NK-92 treated with Interleukin-12 subunit alpha and Interleukin-12 subunit beta, amount 100 ng/mL, for 24 hours (cell line): Measurements from ENCODE around the gene RAB3IL1.
"Not testable (repeated sequence)": the region's sequence is repeated elsewhere in the genome, so short reads cannot be mapped to it uniquely, and the experiment has no call there.

Experiments
- DNase-seq: peaks from one replicate; lab custom pipeline; 2025; lab: John Stamatoyannopoulos, UW

The RAB3IL1 gene, protein sequence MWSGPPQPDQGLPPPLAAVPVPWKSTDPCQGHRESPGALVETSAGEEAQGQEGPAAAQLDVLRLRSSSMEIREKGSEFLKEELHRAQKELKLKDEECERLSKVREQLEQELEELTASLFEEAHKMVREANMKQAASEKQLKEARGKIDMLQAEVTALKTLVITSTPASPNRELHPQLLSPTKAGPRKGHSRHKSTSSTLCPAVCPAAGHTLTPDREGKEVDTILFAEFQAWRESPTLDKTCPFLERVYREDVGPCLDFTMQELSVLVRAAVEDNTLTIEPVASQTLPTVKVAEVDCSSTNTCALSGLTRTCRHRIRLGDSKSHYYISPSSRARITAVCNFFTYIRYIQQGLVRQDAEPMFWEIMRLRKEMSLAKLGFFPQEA

DNA sequence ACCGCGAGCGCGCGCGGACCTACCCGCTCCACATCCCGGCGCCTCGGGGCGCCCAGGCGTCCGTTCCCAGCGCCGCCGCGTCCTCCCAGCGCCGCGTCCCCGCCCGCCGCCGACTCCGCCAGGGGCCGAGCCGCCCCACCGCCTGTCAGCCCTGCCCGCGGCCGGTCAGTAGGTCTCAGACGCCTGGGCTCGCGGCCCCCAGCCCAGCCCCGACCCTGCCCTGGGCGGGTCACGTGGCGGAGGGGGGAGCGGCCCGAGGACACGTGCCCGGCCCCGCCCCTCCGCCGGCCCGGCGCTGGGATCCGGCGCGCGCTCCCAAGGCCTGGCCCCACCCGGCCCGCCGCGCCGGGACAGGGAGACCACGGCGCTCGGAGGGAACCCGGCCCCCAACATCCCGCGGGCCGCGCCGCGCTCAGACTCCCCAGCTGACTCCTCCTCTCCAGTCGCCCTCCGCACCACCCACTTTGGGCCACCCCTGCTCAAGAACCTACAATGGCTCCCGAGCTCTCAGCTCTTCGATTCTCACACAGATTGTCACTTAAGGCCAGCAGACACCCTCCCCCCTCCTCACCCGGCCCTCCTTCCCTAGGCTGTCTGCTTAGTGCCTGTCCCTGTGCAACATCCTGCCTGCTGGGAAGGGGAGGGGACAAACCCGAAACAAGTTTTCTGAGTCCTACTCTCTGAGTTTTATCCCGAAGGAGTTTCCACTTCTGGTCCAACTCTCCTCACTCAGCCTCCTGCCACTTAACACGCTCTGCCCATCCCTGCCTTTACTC lies at the start of gene RAB3IL1:
Gene RAB3IL1 (minus strand): TSS at position 233 of the 776 bp plus-strand sequence. CDS start 199 bp downstream, at position 34.
- no peak for DNase-seq

DNA sequence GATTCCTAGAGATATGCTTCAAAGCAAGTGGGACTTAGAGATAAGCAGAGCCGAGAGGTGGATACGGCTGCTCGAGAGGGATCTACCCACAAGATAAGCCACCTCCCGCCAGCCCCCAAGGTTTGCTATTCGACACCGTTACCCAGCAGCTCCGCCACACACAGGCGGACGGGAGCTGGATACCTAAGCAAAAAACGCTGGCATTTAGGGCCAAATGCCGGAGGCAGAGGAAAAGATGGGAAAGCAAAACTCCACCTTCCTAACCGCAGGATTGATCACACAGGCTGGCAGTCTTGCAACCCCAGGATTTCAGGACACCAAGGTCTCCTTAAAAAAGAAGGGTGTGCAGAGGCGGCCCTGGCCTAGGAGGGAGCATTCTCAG lies 49.4 kb upstream of the RAB3IL1 start:
- DNase-seq: no peak

DNA sequence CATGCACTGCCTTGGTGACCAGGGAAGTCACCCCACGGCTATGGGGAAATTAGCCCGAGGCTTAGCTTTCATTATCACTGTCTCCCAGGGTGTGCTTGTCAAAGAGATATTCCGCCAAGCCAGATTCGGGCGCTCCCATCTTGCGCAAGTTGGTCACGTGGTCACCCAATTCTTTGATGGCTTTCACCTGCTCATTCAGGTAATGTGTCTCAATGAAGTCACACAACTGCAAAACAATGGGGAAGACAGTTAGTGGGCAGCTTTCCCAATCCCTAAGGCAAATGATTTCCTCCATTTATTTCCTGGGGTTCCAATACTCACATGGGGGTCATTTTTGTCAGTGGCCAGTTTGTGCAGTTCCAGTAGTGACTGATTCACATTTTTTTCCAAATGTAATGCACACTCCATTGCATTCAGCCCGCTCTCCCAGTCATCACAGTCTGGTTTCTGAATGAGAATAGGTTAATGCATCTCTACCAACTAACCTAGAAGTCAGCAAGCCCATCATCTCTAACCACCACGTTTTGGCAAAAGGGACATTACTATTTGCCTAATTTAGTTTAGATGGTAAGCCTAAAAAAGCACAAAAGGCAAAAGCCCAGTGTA lies 47.4 kb upstream of the RAB3IL1 start:
- not testable (repeated sequence) for DNase-seq

DNA sequence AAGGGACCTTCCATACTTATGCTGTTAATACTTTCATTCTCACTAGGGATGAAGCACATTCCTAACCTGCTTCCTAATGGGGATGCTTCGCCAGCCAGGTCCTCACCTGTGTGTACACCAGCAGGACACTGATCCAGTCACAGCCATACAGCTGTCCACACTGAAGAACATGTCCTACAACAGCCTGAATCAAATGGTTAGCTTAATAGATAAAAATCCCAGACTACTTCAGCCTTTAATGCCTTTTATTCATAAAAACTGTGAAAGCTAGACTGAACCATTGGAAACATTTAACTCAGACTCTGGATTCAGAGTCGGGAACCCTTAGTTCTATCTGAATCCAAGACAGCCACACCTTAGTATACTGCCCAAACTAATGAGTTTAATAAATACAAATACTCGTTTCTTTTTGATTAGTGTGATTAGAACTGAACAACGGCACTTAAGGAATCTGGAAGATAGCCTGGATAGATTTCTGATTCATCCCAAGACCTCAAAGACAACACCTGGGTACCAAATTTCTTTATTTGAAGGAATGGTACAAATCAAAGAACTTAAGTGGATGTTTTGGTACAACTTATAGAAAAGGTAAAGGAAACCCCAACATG lies 46.8 kb upstream of the RAB3IL1 start:
- no peak for DNase-seq

DNA sequence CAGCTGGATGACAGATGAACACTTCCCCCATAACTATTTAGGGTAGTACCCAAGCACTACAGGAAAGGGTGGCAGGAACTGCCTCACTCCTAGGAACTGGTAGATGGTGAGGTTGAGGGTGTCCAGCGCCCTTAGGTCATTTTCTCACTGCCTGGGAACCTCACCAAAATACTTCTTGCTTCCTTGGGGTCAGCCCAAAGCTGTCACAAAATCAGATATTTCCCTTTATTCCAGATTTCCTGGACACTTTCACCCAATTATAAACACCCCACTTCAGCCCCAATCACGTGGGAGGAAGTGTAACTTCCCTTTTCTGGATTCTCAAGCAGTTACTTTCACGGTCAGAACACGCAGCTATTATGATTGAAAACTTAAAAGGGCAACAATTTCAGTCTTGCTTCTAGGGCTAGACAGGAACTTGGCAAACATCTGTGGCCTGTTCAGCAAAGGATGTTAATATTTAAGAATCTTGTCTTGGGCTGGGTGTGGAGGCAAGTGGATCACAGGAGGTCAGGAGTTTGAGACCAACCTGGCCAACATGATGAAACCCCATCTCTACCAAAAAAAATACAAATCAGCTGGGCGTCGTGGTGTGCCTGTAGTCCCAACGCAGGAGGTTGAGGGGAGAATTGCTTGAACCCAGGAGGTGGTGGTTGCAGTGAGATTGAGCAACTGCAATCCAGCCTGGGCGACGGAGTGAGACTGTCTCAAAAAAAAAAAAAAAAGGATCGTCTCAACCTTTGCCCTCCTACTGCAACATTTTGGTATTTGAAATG lies 46.1 kb upstream of the RAB3IL1 start:
- DNase-seq: peak; percentile 47

DNA sequence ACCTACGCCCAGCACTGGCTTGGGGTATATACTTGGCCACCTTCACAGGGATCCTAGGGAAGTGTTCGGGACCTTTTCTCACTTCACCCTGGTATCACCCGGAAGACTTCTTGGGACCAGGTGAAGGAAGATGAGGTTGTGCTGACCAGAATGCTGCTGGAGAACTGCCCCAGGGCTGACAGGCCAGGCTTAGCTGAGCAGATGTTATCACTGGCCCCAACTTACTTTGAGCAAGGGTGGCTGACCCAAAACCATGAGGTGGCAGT lies 45.6 kb upstream of the RAB3IL1 start:
- DNase-seq: no peak

DNA sequence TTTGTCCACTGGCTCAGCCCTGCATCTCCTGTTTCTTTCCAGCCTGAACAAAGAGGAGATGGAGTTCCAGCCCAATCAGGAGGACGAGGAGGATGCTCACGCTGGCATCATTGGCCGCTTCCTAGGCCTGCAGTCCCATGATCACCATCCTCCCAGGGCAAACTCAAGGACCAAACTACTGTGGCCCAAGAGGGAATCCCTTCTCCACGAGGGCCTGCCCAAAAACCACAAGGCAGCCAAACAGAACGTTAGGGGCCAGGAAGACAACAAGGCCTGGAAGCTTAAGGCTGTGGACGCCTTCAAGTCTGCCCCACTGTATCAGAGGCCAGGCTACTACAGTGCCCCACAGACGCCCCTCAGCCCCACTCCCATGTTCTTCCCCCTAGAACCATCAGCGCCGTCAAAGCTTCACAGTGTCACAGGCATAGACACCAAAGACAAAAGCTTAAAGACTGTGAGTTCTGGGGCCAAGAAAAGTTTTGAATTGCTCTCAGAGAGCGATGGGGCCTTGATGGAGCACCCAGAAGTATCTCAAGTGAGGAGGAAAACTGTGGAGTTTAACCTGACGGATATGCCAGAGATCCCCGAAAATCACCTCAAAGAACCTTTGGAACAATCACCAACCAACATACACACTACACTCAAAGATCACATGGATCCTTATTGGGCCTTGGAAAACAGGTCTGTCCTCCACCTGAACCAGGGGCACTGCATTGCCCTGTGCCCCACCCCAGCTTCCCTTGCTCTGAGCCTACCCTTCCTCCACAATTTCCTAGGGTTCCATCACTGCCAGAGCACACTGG lies 45.0 kb upstream of the RAB3IL1 start:
- DNase-seq: no peak

DNA sequence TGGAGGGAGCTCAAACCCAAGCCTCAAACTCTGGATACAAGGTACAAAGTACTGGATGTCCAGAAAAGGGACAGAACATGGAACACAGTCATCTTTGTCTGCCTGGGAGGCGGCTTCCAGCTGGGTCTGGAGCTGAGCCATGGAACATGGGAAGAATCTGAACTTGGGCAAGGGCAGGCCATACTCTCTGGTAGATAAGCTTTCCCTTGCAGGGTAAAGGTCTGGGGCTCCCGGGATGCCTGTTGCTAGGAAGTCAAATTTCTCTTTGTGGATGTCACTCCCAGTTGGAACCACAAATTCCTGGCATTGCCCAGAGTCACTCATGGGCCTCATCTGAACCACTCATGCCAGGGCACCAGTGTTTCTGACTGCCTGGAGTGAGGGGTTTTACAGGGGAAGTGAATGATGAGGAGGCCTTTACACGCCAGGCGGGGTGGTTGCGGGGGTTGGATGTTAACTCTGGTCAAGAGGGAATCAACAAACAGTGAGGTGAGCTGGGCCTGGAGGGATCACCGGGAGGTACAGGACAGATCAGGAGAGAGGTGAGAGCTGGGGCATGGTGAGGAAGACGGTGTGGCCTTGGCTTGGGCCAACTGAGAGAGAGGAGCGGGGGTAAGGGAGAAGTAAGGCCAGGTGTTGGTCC lies 44.3 kb upstream of the RAB3IL1 start:
- no peak for DNase-seq

DNA sequence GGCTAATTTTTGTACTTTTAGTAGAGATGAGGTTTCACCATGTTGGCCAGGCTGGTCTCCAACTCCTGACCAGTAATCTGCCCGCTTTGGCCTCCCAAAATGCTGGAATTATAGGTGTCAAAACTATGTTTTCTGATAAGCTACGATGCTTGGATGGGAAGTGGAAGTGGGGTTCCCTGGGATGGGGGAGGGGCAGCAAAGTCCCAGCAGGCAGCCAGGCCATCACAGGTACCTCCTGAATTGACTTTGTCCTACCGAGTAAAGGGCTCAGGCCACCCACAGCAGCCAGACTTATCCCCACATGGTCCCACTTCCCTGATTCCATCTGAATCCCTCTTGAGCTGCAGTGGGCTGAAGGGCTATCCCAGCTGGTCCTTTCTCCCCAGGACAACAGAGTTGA lies 43.2 kb upstream of the RAB3IL1 start:
- no peak for DNase-seq

DNA sequence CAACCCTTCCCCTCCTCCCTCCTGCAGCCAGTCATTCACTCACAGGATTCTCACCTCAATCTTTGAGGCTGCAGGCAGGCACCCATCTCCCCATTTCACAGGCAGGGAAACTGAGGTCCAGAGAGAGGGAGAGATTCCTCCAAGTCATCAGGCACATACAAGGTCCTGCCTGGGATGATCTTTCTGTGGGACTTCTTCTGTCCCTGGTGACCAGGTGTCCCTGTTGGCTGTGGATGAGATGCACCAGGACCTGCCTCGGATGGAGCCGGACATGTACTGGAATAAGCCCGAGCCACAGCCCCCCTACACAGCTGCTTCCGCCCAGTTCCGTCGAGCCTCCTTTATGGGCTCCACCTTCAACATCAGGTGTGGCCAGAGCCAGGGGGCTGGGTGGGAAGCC lies 42.3 kb upstream of the RAB3IL1 start:
- no peak for DNase-seq

DNA sequence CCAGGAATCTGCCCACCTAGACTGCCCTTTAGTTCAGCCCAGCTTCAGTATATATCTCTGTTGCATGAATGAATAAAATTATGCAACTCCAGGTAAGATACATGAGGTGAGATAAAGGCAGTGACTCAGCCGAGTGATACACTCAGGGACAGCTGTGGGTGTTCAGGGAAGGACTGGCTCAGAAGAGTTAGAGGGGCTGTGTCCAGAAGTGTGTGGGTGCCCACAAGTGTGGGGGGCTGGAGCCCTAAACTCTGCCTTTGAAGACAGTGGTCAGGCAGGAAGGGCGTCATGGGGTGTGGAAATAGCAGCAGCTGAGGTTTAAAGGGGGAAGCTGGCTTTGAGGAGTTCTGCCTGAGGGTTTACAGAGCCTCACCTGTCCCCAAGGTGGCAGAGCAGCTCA lies 41.7 kb upstream of the RAB3IL1 start:
- peak; percentile 37 for DNase-seq

DNA sequence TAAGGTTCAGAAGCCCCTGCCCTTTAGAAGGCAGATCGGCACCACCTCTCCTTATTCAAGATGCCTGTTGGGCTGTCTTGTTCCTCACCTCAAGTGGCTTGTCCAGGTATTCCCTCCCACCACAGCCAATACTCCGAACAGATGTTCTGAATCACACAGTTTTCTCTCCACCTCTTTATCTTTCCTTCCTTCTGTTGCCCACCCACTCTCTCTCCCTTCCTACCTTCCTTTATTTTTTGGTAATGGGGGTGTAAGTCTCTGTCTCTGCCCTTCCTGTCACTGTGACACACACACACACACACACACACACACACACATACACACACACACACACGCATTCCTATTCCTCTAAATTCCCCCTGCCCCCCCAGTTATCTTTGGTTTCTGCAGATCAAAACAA lies 41.2 kb upstream of the RAB3IL1 start:
- DNase-seq: no peak

DNA sequence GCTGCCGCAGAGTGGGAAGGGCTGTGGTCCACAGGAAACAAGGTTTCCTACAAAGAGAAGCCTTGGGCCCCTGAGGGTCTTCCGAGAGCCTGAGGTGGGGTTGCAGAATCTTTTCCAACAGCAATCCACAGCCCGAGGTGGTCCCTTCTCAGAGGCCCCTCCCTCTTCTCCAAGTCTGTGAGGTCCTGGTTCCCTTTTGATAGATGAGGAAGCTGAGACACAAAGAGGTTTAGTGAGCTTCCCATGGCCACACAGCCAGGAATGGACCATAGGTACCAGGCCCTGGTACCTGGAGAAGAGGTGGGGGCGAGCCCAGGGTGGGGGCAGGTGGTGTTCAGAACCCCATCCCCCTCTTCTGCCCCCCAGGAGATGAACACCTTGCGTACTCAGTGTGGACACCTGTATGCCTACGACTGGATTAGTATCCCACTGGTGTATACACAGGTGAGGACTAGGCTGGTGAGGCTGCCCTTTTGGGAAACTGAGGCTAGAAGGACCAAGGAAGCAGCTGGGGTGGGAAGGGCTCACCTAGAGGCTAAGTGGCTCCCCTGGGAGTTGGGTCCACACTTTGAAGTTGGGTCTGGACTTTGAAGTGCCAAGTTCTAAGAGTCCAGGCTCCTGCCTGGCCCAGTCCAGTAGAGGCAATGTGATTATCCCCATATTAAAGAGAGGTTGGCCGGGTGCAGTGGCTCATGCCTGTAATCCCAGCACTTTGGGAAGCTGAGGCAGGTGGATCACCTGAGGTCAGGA lies 39.8 kb upstream of the RAB3IL1 start:
- no peak for DNase-seq

DNA sequence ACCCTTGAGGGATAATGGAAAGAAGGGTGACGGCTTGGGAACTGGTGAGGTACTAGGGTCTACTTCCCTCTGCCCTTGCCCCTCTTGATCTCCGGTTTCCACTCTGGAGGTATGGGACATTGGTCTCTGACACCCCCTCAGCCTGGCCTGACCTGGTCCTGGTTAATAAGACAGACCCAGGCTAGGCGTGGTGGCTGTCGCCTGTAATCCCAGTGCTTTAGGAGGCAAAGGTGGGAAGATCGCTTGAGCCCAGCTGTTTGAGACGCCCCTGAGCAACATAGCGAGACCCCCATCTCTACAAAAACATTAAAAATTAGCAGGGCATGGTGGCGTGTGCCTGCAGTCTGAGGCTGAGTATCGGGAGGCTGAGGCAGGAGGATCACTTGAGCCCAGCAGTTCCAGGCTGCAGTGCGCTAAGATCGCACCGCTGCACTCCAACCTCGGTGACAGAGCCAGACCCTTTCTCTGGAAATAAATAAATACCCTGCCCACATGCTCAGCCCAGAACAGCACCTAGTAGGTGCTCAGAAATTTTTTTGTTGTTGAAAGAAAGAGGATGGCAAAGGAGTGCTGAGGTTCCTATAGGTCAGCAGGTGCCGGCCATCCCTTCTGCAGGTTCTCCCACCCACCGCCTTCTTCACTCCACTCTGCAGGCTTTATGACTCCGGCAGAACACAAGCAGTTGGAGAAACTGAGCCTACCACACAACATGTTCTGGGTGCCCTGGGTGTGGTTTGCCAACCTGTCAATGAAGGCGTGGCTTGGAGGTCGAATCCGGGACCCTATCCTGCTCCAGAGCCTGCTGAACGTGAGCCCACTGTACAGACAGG lies 39.0 kb upstream of the RAB3IL1 start:
- DNase-seq: no peak

DNA sequence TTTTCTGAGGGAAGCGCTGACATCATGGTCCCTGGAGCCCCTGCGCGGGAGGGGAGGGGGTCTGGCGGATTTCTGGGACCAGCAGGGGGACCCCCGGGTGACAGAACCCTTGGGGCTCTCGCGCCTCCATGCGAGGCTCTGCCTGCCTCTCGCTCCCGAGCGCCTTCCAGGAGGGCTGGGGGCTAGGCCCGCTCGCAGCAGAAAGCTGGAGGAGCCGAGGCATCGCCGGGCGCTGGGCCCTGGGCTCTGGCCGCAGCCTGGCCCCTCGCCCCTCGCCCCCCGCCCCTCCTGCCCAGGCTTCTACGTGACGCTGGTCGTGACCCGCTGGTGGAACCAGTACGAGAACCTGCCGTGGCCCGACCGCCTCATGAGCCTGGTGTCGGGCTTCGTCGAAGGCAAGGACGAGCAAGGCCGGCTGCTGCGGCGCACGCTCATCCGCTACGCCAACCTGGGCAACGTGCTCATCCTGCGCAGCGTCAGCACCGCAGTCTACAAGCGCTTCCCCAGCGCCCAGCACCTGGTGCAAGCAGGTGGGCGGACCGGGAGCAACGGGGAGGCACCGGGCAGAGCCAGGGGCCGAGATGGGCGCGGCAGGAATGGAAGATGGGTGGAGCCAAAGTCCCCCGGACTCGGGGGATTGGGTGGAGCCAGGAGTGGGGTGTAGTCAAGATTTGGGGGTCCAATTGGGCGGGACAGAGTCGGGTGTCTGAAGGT lies 38.2 kb upstream of the RAB3IL1 start:
- DNase-seq: no peak

DNA sequence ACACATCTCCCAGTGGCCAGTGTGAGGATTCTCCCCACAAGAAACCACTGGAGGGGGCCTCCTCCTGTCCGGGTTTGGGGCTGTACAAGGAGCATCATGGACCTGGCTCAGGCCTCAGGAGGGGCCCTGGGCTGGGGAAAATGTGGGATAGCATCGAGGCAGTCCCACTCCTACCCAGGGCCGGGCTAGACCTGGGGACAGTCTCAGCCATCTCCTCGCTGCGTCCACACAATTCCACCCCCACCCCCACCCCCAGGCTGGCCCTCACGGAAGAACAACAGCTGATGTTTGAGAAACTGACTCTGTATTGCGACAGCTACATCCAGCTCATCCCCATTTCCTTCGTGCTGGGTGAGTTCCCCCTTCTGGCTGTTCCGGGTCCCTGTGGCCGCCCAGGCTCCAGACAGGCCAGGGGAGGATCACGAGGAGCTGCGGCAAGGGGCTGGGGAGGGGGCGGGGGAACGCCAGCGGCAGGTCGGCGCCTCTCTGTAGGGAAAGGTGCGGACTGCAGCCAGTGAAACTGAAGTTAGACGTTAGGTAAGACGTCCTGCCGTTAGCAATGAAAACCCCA lies 37.6 kb upstream of the RAB3IL1 start:
- no peak for DNase-seq

DNA sequence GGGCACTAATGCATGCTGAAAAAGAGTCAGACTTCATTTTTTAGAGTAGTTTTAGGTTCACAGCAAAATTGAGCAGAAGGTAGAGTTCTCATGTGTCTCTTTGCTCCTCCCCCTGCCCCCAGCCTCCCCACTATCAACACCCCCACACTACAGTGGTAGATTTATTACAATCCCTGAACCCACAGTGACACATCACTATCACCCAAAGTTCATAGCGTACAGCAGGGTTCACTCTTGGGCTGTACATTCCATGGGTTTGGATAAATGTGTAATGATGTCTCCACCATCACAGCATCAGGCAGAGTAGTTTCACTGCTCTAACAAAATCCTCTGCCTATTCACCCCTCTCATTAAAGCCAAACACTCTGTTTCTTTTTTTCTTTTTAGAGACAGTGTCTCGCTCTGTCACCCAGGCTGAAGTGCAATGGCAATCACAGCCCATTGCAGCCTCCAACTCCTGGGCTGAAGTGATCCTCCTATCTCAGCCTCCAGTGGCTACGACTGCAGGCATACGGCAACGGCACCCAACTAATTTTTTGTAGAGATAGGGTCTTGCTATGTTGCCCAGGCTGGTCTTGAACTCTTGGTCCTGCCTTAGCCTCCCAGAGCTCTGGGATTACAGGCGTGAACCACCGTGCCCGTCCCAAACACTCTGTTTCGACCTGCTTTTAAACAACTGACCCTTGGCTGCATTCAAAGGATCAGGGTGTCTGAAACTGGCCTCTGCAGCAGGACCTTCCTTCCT lies 36.9 kb upstream of the RAB3IL1 start:
- DNase-seq: no peak
